ENCODE results near the gene CHAF1A.

The CHAF1A gene

GRCh38 chr19:4367781-4368127 is 34.7 kb upstream of the CHAF1A start:
- DNase-seq = no peak

GRCh38 chr19:4368128-4368820 is 34.2 kb upstream of the CHAF1A start:
- DNase-seq = no peak

DNA sequence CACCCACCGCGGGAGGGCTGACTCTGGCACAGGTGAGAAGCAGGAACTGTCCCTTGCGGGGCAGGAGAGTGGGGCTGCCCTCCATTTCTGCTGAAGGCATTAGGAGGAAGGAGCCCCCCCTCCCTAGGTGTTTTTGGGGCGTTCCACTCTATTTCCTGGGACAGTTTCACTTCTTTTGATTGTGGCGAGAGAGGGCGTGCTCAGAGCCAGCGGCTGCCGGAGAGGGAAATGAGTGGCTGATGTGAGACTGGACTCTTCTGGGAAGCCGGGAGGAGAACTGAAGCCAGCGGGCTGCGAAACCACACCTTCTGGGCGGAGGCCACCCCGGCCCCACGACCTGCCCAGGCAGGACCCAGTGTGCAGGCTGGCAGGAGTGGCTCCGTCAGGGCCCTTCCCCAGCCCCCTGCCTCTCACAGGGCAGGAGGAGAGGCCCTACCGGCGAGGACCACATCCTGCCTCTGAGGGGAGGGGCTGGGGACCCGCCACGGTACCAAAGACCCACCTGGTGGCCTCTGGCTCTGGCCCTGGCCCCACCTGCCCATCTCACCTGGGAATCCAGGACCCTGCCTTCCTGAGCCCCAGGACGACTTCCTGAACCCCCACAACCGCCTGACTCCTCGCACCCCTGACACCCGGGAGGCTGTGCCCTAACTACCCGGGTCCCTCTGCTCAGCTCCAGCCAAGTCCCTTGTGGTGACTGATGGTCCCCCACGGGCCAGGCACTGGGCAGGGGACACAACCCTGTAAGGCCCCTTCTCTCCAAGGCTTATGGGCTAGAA is 33.1 kb upstream of the CHAF1A start:
- DNase-seq = peak; percentile 52

DNA sequence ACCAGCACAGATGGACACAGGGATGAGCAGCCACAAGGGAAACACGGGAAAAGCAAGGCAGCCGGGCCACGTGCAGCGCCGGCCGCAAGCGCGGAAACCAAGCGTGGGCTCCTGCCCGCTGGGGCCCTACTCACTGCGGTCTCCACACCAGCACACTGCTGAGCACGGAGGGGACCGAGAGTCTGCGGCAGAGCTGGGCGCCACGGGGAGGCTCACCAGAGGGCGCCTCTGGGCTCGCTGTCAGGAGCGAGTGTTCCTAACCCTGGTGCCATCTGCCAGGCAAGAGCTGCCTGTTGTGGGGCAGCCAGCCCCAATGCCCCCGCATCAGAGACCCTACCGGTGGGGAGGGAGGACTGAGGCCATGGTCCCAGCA is 32.6 kb upstream of the CHAF1A start:
- peak; percentile 64 for DNase-seq

DNA sequence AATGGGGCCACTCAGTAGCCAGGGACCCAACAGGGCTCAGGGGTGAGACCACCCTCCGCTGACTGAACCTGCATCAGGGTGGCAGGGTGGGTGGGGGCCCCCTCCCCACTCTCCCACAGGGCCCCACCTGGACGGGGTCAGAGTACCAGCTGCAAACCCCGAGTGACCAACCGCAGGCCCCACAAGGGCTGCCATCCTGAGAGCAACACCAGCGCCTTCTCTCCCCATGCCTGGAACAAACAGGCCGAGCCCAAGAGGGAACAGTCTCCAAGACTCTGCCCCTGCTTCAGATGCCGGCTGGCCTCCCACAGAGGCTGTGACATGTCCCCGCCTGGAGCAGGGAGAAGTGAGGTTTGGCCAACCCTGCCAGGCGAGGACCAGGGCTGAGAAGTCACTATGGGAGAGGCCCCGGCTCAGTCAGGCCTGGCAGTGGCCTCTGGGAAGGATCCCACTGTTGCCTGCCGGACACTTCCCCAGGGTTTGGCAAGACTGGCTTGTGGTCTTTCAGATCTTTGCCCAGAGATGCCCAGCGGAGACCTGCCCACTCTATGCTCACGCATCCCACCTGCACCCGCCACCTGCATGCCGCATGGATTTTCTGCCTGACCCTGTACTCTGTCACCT is 31.9 kb upstream of the CHAF1A start:
- DNase-seq = no peak

DNA sequence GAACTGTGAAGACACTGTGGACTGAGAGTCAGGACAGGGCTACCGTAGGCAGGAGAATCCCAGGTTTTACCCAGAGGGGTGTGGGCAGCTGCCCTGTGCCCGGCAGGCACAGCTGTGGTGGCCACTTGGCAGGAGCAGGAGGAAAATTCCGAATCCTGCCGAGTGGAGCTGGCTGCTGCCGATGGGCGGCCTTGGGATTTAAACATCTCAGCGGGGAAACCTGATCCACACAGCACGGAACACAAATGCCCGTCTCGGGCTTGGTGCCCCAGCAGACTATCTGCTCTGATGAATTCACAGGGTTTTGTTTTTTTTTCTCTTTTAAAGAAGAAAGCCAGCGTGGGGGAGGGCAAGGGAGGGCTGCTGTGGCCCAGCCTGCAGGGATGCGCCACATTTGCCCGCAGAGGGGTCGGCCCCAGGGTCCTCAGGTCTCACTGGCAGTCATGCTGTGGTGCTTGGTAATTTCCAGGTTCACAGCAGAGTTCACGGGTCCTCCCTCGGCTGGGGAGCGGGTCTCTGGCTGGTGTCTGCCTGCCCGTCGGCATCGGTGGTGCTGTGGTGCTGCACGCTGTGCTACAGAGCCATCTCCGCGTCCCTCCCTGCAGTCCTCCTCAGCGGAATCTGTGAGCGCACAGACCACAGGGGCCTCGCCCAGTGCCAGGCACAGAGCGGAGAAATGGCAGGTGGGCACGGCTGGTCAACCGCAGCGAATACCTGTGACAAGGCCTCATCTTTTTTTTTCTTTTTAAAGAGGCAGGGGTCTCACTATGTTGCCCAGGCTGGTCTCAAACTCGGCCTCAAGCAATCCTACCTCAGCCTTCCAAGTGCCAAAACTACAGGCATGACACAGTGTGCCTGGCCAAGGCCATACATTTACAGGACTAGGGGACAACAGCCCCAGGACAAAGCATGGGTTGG is 30.9 kb upstream of the CHAF1A start:
- DNase-seq = no peak

DNA sequence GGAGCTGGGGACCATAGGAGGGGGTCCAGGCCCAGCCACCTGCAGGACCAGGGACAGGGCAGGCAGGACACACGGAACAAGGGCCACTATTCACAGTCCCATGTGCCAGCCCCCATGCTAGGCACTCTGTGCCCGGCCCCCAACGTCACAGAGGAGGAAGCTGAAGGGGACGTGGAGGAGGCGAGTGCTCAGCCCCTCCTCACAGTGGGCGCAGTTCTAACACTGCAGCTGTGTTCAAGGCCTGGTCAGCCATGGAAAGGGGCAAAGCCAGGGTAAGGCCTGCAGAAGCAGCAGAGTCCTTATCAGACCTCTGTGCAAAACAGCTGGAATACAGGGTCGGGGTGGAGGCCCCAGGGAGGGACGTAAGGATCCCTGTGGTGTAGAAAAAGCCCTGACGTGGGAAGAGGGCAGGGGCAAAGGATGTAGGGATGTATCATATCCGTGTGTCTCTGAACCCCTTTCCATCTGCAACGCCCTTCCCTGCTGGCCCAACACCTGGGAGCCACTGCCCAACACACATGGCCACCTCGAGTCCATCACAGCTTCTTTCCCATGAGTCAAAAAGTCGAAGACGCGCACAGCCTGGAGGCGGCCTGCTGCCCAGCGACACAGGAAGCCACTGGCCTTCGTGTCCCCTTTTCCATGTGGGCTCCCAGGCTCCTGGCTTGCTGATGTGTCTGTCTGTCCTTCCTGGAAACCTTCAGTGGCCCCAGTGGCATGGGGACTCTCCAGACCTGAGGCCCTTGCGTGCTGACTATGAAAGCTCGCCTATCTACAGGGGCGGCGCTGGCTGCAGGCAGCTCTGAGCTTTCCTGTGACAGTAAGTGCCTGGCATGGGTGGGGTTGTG is 30.1 kb upstream of the CHAF1A start:
- DNase-seq = no peak

- DNase-seq = no peak
Observed at GRCh38 chr19:4373013-4373367, 29.4 kb upstream of the CHAF1A start.

GRCh38 chr19:4373601-4374497 is 28.6 kb upstream of the CHAF1A start:
- DNase-seq = no peak

- DNase-seq = no peak
Observed at GRCh38 chr19:4374498-4375163, 27.8 kb upstream of the CHAF1A start.

DNA sequence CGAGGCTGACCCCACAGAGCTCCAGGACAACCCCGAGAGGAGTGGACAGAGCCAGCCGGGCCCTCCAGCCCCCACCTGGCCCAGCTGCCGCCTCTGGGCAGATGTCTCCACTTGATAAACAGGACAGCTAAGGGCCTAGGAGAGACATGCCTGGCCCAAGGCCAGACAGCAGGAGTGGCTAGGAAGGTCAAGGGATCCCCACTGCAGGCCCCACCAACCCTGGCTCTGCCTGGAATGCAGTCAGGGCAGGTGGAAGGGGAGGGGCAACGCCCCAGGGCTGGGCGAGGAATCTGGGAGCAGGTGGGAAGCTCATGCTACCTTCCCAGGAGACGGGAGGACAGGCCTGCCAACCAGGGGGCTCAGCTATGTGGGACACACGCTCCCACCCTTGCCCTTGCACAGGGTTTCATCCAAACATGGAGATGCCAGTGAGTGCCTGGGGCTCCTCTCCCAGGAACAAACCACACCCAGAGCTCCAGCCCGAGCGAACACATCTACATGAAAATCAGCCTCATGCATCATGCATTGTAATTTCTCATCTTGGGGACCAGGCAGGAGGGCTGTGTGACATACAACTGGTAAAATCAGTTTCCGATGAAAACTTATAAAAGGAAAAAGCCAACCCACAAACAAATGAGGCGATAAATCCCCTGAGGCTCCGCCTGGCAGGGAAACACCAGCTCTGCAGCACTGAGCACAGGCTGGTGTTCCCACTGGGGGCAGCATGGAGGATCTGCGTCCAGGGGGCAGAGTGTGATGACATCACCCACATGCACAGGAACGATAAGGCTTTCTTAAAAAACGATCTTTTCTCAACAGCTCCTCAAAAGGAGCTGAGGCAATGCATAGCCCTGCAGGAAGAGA is 27.0 kb upstream of the CHAF1A start:
- no peak for DNase-seq

DNA sequence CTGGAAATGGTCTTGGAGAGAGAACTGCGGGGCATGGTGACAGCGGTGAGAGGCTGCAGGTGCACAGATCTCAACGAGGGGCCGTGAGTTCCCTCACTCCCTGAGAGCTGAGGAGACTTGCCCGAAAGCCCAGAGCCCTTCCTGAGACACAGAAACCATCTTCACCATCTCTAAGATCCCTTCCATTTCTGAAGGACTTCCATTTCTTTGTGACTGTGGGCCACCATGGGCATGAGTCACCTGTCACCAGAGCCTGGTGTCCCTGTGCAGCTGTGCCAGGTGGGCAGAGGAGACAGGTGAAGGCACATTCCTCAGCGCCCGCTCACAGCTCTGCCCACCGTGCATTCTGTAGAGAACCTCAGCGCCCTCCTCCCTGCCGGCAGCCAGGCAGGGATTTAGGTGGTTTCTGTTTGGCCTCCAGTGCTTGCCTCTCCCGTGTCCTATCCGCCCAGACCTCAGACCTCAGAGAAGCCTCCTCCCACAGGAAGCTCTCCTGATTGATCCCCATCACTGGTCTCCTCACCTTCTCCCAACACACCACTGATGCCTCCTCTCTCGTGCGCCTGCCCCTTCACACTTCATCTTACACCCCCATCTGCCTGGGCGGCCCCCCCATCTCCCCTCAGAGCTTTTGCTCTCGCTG is 26.3 kb upstream of the CHAF1A start:
- DNase-seq = no peak

DNA sequence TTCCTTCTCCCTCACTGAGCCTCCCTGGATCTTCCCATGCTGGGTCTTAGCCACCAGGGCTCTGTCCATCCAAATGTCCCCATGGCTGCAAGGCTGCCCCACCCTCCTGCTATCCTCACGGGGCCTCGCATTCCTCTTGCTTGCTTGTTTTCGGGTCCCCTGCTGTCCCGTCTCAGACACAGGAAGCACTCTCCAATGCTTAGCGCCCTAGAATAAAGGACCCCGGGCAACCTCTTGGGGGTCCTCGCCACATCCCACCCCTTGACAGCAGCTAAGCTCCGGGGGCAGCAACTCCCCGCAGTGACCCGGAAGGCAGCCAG is 25.8 kb upstream of the CHAF1A start:
- no peak for DNase-seq

- DNase-seq = no peak
Observed at GRCh38 chr19:4376991-4377781, 25.3 kb upstream of the CHAF1A start.

- DNase-seq = no peak
Observed at GRCh38 chr19:4378886-4379285, 23.6 kb upstream of the CHAF1A start.

GRCh38 chr19:4379383-4380253 is 22.8 kb upstream of the CHAF1A start:
- DNase-seq = no peak

DNA sequence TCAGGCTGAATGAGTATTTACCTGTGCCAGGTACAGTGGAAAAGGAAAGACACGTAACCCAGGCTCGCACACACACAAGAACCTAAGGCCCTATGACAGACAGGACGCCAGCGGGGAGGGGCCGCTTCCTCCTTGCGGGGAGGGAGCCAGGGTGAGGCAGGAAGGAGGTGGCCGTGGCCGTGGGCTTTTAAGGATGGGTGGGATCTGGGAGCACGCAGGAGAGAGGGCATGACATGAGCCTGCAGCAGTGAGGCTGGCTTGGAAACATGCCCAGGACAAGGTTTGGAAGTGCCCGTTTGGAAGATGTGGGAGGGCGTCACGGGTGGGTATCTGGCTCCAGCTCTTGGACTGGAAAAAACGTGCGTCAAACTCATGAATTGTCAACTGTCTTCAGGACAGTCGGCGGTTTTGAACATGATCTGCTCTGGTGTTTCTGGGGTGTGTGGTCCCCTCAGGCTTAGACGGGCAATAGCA is 22.1 kb upstream of the CHAF1A start:
- no peak for DNase-seq
